NCI-H446 treated with DMSO at 0.1 percent for 48 hours (cell line): ENCODE measurements around the gene MEIS1.
"Not testable (repeated sequence)": the region's sequence is repeated elsewhere in the genome, so short reads cannot be mapped to it uniquely, and the experiment has no call there.

Experiments
- DNase-seq: peaks from one replicate; lab custom pipeline; 2025; lab: John Stamatoyannopoulos, UW

MEIS1 gene

DNA sequence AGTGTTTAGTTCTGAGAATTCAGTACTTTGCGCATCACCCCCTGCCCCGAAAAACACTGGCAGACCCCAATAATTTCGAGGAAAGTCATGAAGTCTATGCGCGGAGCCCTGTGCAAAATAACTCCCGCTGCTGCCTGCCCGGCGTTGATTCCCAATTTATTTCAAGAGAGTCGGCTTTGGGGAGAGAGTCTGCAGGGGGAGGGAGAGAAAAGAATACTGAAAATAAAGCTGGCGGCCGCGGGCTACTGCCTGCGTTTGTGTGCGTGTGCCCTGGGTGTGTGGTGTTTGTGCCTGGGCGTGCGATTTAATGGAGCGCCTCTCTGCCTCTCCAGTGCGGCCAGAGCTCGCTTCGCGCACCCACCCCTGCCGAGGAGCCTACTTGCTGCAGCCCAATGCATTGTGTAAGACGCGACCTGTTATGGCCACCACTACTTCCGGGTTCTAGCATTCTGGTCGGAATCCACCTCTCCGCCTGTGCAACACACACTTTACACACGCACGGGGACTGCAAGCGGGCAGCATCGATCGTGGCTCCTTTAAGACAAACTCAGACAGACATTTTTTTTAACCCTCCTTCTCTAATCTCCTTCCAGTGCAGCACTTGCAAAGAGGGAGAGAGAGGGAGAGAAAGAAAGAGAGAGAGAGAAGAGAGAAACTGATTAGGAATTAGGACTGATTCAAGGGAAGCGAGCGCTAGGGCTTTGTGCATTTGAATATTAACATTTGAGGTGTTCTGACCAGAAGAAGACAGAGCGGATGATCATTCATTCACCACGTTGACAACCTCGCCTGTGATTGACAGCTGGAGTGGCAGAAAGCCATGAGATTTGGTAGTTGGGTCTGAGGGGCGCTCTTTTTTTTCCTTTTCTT is at the start of gene MEIS1:
TSS of gene MEIS1 (plus strand) at position 447 of the 870 bp plus-strand sequence. CDS start 732 bp downstream, outside the sequence.
- DNase-seq: peak; percentile 86

DNA sequence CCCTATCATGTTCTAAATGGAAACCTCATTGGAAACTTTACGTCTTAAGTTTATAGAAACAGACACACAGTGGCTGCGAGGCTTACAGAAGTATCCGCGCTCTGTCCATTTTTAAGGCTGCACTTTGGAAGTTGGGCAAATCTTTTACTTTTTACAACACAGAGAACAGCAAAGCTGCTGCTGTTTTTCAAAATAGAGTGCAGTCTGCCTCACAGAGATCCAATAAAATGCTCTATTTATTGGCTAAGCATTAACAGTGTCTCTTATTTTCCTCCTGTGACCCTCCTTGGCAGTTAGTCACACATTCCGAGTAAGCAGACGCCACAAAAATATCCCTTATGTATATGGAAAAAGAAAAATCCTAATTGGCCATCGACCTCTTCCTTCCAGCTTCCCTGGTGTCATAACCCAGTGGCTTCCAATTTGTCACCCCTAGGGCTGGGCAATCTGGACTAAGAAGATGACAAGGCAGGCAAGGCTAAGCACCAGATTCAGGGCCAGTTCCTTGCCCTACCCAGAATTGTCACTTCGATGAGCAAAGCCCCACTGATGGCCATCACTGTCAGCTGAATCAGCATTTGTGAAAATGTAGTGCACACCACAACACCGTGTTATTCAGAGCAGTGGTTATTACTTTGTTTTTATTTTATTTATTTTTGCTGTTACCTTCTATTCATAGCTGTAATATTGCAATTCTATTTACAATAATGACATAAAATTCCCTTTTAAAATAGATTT is 47.7 kb upstream of the MEIS1 start:
- DNase-seq: no peak

DNA sequence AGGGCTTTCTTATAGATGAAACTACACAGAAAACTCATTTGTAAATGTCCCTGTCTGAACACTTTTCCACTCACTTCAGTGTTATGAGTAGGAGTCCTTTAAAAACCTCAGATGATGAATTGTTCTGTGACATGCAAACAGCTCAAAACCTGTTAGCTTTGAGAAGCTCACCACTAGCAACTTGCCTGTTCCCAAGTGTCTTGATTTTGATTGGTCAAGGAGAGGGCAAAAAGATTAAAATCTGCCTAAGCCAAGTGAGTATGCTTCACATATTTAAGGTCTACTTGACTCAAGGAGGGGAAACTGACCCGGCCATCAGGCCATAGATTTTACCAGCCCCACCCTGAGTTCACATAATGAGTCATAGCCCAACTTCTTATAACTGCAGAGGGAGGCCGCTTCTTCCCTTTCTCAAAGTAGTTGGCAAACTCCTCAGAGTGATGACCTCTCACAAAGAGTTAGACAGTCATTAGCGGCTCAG is 45.2 kb upstream of the MEIS1 start:
- no peak for DNase-seq

DNA sequence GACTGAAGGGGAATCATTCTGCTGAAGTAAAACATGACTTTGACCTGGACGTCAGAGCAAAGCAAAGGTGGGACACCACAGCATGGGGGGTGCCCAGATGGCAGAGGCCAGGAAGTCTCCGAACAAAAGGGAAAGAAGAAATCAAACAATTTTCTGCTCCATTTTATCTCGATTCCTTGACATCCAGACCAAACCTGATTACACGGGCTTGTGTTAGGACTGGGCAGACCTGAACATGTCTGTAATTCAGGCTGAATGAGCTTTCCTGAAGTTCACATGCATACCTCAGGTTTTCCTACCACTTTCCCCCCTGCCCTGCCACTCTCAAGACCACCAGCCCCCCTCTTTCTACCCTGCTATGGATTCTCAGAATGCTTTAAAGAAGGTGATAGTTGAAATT is 44.8 kb upstream of the MEIS1 start:
- no peak for DNase-seq

DNA sequence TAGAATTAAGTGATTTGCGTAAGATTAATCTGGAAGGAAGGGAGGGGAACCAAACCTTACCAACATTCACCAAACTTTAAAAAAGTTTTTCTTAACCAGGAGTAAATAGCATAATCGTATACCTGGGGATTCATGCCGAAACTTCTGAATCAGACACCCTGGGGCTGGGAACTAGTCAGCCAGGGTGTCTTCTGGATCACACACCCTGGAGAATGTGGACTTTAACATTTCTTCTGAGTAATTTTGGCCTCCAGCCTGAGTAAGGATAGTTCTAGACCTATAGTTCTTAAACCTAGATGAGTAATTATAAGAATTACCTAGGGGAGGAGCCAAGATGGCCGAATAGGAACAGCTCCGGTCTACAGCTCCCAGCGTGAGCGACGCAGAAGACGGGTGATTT is 44.1 kb upstream of the MEIS1 start:
- DNase-seq: no peak

DNA sequence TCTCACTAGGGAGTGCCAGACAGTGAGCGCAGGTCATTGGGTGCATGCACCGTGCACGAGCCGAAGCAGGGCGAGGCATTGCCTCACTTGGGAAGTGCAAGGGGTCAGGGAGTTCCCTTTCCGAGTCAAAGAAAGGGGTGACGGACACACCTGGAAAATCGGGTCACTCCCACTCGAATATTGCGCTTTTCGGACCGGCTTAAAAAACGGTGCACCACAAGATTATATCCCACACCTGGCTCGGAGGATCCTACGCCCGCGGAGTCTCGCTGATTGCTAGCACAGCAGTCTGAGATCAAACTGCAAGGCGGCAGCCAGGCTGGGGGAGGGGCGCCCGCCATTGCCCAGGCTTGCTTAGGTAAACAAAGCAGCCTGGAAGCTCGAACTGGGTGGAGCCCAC is 43.7 kb upstream of the MEIS1 start:
- not testable (repeated sequence) for DNase-seq

DNA sequence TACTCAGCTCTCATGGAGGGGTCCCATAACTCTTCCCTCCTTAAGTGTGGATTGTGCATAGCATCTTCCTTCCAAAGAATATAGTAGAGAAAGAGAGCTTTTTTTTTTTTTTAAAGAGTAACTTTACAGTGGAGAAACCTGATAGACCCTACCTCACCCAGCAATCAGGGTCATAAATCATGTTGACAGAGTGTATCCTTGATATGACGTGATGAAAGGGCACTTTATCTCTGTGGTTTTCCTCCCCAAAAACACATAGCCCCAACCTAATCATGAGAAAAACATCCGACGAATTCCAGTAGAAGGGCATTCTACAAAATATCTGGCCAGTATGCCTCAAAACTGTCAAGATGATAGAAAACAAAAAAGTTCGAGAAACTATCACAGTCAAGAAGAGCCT is 29.5 kb upstream of the MEIS1 start:
- DNase-seq: no peak

DNA sequence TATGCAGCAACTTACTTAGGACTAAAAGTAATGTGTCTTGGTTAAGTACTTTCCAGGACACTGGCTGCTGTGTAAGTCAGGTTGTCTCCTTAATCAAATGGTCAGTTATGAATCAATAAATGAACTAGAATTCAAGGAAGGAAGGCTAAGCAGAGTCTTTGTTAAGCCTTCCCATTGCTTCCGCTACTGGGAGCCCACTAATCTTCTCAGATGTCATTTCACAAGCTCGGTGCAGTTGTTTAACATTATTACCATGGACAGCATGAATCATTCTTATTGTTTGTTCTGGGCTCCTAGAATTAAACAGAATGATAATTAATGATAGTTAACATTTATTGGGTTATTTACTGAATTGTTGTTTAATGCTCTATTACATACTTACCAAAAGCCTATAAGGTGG is 26.0 kb upstream of the MEIS1 start:
- no peak for DNase-seq

DNA sequence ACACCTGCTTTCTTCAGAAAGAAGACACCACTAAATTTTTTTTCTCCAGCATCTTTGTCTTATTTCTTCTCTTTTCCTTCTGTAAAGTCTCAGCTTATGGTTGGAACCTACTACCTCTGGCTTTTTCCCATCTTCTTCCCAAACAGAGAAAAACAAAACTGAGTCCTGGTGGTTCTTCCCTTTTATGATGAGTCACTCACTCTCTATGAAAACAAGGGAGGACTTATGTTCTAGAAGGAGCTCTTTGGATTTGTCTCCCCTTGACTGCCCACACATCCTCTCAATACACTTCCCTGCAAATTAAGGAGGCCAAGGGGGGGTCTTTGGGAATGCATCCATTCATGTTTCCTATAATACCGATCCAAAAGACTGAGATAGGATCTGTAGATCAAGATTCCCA is 22.1 kb upstream of the MEIS1 start:
- DNase-seq: no peak

DNA sequence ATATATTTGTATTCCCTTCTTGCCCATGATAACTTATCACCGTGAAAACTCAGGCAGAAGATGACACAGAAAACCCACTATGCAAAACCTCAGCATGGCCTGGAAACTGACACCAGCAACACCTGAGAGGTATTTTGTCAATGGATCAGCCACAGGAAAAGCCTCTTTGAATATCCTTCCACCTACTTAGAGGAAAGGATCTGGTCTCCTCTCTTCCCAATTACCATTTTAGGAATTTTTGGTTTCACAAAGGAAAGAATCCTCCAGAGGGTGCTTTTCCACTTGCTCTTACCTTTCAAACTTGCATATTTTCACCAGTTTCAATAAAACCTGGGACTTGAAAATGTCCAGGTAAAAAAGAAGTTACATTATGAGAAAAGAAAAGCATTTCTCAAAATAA is 20.0 kb upstream of the MEIS1 start:
- DNase-seq: no peak

DNA sequence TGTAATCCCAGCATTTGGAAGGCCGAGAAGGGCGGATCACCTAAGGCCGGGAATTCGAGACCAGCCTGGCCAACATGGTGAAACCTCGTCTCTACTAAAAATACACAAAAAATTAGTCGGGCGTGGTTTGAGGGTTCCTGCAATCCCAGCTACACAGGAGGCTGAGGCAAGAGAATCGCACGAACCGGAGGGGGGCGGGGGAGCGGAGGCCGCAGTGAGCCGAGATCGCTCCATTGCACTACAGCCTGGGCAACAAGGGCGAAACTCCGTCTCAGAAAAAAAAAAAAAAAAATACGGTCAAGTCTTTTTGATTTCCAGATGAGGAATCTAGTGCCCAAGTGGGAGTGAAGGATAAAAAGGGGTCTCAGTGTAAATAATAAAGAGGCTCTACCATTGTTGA is 16.5 kb upstream of the MEIS1 start:
- DNase-seq: no peak

DNA sequence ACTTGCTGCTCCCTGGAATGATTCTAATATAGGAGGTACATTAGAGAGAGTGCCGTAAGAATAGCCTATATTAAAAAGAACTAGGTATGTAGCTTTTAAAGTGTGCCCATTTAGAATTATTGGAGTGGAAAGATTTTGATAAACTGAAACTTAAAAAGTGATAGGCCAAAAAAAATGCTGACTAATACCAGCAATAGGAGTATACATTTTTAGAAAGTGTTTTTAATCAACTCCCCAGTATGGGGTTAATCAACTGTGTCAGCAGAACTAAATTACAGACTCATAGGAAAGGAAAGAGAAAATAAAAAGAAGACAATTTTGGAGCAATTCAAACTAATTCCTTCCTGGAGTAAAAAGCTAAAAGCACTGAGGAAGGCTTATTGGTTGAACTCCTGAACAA is 13.3 kb upstream of the MEIS1 start:
- no peak for DNase-seq

DNA sequence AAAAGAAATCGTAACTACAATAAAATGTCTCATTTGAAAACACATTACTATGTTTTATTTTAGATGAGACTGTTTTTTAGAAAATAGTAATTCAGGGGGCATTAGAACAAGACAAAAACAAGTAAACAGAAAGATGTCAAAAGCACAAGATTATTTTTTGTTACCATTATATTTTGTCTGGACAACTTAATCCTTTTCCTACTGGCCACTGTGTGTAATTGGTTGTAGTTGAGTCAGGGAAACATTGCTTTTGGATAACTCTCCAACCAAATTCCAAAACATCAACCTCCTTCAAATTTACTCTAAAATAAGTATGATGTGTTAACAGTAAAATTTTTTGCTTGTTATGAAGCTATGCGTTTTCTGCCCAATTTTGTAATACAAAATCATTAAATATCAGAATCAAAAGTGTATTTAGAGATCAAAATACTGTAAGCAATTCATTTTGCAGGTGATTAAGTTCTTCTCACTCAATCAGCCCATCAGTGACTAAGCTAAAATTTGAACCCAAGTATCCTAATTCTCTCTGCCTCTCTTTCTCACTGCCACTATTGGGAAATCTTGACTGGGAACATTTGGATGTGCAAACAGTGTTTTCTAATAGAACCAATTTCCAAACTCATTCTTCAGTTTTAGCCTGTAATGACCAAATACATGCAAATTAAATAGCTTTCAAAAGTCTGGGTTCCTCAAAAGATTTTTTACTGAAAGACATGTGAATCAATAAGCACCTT is 11.4 kb upstream of the MEIS1 start:
- DNase-seq: no peak

DNA sequence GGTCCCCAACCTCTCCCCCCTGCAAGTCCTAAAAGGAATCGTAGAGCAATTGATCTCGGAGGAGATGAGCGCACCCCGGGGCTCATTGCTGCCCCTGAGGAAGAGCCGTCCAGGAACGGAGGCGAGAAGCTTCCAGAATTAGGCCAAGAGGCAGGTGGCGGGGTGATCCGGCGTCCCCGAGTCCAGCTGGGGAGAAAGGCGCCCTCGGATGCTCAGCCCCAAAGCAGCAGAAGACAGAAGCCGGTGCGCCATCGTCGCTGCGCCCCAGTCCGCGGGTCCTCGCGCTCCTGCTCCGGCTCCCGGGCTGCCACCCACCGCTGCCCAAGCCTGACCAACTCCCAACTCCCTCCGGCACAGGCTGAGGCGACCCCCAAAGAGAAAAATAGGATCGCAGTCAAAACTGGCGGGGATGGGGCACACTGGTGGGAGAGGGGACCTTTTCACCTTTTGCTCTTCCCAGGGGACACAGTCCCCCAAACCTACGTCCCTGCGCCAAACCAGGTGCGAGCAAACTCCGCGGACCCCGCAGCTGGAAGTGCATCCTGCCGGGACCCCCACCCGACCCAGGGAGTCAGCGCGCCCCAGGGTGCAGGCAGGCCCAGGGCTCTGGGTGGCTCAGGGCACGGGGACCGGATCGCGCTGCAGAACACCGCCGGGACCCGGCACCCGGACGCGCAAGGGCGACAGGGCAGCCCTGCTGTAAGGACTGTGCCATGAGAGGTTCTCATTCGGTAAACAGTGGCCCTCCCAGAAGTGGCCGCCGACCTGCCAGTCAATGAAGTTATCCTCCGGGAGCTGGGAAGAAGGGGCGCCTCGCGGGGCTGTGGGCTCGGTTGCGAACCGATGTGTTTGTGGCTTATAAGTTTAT is 8.4 kb upstream of the MEIS1 start:
- DNase-seq: no peak

DNA sequence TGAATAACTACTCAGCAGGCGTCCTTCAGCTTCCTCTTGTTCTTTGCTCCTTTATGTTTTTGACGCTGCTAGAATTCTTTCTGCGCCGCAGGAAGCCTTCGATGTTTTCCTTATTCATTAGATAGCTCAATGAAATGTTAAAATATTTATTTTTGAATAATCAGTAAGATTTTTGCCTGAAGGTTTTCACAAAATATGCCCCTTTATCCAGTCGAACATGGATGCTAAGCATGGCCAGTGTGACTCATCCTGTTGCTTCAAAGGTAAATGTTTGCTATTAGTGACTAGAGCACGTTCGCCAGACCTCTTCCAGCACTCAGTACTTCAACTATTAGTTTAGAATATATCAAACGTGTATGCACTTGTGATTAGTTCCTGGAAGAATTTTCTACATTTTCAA is 7.6 kb upstream of the MEIS1 start:
- no peak for DNase-seq

DNA sequence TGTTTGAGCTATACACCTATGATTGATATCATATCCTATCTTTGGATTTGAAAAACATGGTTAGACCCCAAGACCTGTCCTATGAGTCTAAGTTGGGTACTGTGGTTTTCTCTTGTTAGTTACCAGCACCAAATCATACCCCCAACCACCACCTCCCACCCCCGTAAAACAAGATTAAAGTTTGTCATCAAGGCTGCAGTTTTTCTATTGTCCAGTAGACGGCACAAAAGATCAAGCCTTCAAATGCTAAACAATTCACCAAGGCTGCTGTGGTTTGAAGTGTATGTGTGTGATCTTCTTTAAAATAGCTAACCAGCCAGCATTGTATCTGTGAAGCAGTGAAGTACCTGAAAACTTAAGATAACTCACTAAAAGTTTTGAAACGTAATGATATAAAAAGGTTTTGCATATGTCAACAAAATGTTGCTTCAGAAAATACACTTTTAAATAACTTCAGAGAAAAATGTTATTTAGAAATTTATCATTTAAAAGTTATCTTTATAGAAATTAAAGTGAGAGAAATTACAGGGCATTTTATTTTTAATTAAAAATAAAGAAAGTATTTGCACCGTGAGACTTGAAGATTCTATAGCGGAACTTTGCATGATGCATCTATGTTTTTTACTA is 5.8 kb upstream of the MEIS1 start:
- DNase-seq: peak; percentile 16

DNA sequence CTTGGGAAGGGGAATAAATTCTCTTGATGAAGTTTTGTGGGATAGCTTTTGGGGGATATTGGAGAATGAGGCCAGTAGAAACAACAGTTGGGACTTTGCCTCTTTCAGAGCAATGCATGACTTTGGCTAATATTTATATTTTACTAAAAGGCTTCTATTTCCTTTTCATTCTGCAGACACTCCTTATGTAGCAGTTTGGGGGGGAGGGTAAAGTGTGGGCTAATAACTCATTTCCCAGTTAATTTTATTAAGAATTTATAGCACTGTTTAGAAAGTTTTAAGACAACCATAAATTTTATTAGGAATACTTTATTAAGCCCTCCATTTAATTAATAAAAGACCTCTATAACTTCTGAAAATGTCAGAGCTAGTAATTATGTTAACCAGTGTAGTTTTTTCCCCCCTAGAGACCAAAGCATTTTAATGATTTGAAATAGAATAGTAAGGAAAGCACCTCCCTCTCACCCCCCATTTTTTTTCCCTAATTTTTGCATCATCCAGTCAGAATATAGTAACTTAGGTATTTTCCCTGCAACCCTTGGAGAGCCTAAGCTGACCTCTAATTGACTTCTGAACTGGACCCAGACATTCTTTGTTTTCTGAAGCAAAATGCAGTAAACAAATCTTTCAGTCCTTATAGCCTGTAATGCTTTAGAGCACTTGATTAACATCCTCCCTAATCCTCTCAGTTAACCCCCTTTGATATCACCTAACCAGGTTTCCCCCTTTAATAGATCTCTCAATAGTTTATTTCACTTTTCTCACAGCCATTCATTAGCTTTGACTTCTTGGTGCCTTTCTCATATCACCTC is 5.0 kb upstream of the MEIS1 start:
- no peak for DNase-seq

DNA sequence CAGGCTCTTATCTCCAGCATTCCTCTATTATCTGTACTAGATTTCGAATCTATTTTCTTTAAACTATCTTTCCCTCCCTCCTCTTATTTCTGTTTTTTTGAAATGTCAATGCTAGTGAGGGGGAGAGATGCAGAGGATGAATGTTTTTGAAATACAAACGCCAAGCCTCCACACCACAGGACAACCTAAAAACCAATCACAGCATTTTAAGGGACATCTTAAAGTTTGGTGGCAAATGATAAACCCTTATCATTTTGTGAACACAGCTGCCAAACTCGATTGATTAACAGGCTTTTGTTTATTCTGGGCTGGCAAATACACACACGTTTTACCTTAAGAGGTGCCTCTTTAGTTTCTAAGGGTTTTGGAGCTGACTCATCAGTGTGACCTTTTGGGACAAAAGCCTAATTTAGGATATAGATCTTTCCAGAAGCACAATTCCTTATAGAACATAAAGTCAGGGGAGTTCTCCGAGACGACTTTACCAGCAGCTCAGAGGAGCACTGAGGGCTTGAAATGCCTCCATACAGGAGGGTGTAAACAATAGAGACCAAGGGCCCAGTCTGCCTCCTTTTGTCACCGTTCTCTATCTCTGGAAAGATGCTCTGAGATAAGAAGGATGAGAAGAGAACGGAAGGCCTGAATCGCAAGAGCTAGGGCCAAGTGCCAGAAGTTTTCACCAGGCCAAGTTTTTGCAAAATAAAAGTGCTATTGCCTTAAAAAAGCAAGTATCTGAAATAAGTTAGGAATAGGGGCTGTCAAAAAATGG is 4.2 kb upstream of the MEIS1 start:
- no peak for DNase-seq

DNA sequence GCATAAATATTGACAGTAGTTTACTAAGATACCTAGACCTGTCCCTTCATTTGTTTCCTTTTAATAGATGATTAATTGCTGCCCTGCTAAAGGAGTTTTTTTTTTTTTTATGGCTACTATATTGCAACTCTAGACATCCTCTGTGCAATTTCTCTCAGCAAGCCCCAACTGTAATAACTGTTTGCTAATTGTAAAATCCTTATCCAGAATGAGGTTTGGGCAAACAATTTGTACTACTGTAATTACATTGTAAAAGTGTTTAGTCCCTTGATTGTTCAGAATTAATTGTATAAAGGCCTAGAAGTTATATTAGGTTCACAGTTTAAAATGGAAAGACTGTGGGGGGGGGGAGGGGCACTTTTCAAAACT is 3.7 kb upstream of the MEIS1 start:
- no peak for DNase-seq
